Adrenal gland (tissue), 12 donors: ENCODE results near the gene OIT3. TPM values are rescaled to one million over a fixed set of nuclear protein-coding genes. Genes with fewer than 3 reads are reported as not detected.

Experiments
- DNase-seq, 7 donors: peaks; one replicate each; pipeline ENCODE4 v3.0.0-alpha.2; 2019 to 2020
- H3K27ac ChIP-seq, 5 donors: fragments of 200-600 bp; sonication (generic) in 4 of 5; 1 replicate in 3 of 5; 2 replicates in 2 of 5; pipeline versions ENCODE4 v1.5.1 to v1.8.0; 2016 to 2020; ENCODE audit warnings: mild to moderate bottlenecking in 1 of 5
- H3K27me3 ChIP-seq: fragments of 200-600 bp; 2 replicates; pipeline ENCODE4 v1.8.0; 2021
- H3K36me3 ChIP-seq, 2 donors: fragments of 200-600 bp; replicated peaks in 1 of 2; 1 replicate in 1 of 2; 2 replicates in 1 of 2; pipeline versions ENCODE4 v1.5.1 to v1.8.0; 2018 to 2022
- H3K4me1 ChIP-seq, 2 donors: fragments of 200-600 bp; replicated peaks in 1 of 2; 1 replicate in 1 of 2; 2 replicates in 1 of 2; pipeline versions ENCODE4 v1.5.1 to v1.8.0; 2018 to 2021
- H3K4me3 ChIP-seq, 4 donors: fragments of 200-600 bp; sonication (generic) in 3 of 4; one replicate each; pipeline ENCODE4 v1.5.1; 2016 to 2018
- H3K9me3 ChIP-seq, 3 donors: fragments of 200-600 bp; sonication (generic) in 1 of 3; replicated peaks in 1 of 3; 1 replicate in 2 of 3; 2 replicates in 1 of 3; pipeline versions ENCODE4 v1.5.1 to v1.8.0; 2016 to 2021
- CTCF ChIP-seq, 6 experiments: fragments of 450-650 bp in 4 of 6; fragments of 200-600 bp in 2 of 6; sonication (generic) in 1 of 6; IDR thresholded peaks; 1 replicate in 5 of 6; 2 replicates in 1 of 6; pipeline versions ENCODE4 v1.5.1 to v1.8.0; 2016 to 2021; ENCODE audit warnings: antibody characterized with exemption in 6 of 6, mild to moderate bottlenecking in 2 of 6, moderate library complexity in 1 of 6
- POLR2A ChIP-seq, 2 donors: fragments of 450-650 bp; IDR thresholded peaks; one replicate each; pipeline ENCODE4 v1.6.1; 2017; ENCODE audit warnings: antibody characterized with exemption in 2 of 2, mild to moderate bottlenecking in 2 of 2, moderate library complexity in 1 of 2
- WGBS, 4 donors: extraction: QIAGEN DNeasy Blood & Tissue Kit in 2 of 4; methylation state at CpG; one replicate each; pipeline versions ENCODE4 v1.1.5 to v1.1.7; 2013 to 2017; 5-methylcytosine and 5-hydroxymethylcytosine counted together
- intact Hi-C, 2 donors: fragments of 100-400 bp; cut with DNase I; formaldehyde crosslinking; loops; one replicate each; pipeline versions ENCODE4 v1.14.1 to v1.15.0; 2022 to 2023
- polyA plus RNA-seq, 3 donors: library from polyadenylated mRNA; stranded (reverse); fragments of 200-250 nt in 2 of 3; fragments of 350-450 nt in 1 of 3; fragmentation: Illumina TruSeq in 1 of 3; extraction: RNeasy Lipid Tissue Mini Kit (QIAGEN cat#74804) in 1 of 3; gene quantifications; one replicate each; pipeline ENCODE4 v1.2.3, GENCODE V29; 2013 to 2014
- total RNA-seq, 9 donors: library from RNA; depleted of rRNA in 4 of 9; stranded (reverse); fragments of >200 nt in 4 of 9; fragments of 120-200 nt in 1 of 9; fragmentation: NEBNext Ultra II Directional in 1 of 9; extraction: Animal tissue kit (Norgen Biotek cat#: 25700) in 1 of 9; gene quantifications; one replicate each; pipeline versions ENCODE4 v1.1.0 to v1.2.4, GENCODE V29; 2013 to 2023
- donor health status: healthy with polysubstance abuse.
- donor health status: Bipolar disorder and iron deficiency.
- donor health status: DM: yes; HTN: yes; CAD: no.
- donor health status: DM: no; HTN: no; CAD: no.
- donor health status: DM: no; HTN: no; CAD: no.
- donor health status: DM: yes; HTN: yes; CAD: no.

The OIT3 gene
- total and polyA plus RNA-seq, 12 donors = 0.08 to 2.1 (median 0.22) TPM; not detected in 5

- WGBS, 4 donors = 97 to 99% (median 99%) methylated on average over 6 of the region's 6 CpGs
- H3K27ac ChIP-seq = no peak overlapping the region
- H3K4me1 ChIP-seq = no peaks in the 10 kb centered on the region
Measured at GRCh38 chr10:72858067-72858466, 35.5 kb upstream of the OIT3 start.

GRCh38 chr10:72862957-72863356 is 30.6 kb upstream of the OIT3 start:
- Histone ChIP-seq H3K36me3 (no peaks in the 10 kb centered on the region), H3K27ac (no peak overlapping the region)
- intact Hi-C loops = no loop called here

More at GRCh38 chr10:72858067-72858466, 35.5 kb upstream of the OIT3 start:
- Histone ChIP-seq H3K27me3 (no peaks in the 10 kb centered on the region), H3K36me3 (no peaks in the 10 kb centered on the region), H3K9me3 (no peaks in the 10 kb centered on the region), H3K4me3 (no peak overlapping the region)
- intact Hi-C loops = no loop called here
- no peak for TF ChIP-seq CTCF (IDR thresholded peaks at IDR 0.05)
- TF ChIP-seq POLR2A (IDR thresholded peaks at IDR 0.05) = no peak
- no peak for DNase-seq

GRCh38 chr10:72875250-72876055 is 18.1 kb upstream of the OIT3 start:
- Histone ChIP-seq H3K4me3 (no peak overlapping the region), H3K4me1 (no peaks in the 10 kb centered on the region), H3K9me3 (no peaks in the 10 kb centered on the region), H3K36me3 (no peaks in the 10 kb centered on the region), H3K27me3 (no peaks in the 10 kb centered on the region), H3K27ac (no peak overlapping the region)
- 77 to 86% (median 82%) methylated on average over 3 of the region's 3 CpGs for WGBS, 4 donors
- TF ChIP-seq CTCF (IDR thresholded peaks at IDR 0.05) (peak; percentile 11 to 43 (median 28)), POLR2A (IDR thresholded peaks at IDR 0.05) (no peak)
- no peak for DNase-seq
- intact Hi-C loops = no loop called here

More at GRCh38 chr10:72862957-72863356, 30.6 kb upstream of the OIT3 start:
- no peak overlapping the region for H3K4me3 ChIP-seq
- no peaks in the 10 kb centered on the region for H3K9me3 ChIP-seq
- 94 to 97% (median 96%) methylated on average over 2 of the region's 2 CpGs for WGBS, 4 donors
- no peaks in the 10 kb centered on the region for H3K4me1 ChIP-seq
- no peaks in the 10 kb centered on the region for H3K27me3 ChIP-seq
- no peak for DNase-seq
- TF ChIP-seq CTCF (IDR thresholded peaks at IDR 0.05) (no peak), POLR2A (IDR thresholded peaks at IDR 0.05) (no peak)

GRCh38 chr10:72879245-72879644 is 14.3 kb upstream of the OIT3 start:
- no peak for DNase-seq
- no peak for TF ChIP-seq POLR2A (IDR thresholded peaks at IDR 0.05)
- TF ChIP-seq CTCF (IDR thresholded peaks at IDR 0.05) = no peak
- Histone ChIP-seq H3K4me3 (no peak overlapping the region), H3K36me3 (no peaks in the 10 kb centered on the region), H3K27ac (no peak overlapping the region), H3K9me3 (no peaks in the 10 kb centered on the region), H3K4me1 (no peaks in the 10 kb centered on the region), H3K27me3 (no peaks in the 10 kb centered on the region)
- 94 to 100% (median 96%) methylated on average over 2 of the region's 2 CpGs for WGBS, 4 donors
- intact Hi-C loops = no loop called here
